Measurements from ENCODE around the gene LIMA1.
"Not testable (repeated sequence)": the region's sequence is repeated elsewhere in the genome, so short reads cannot be mapped to it uniquely, and the experiment has no call there.

LIMA1 gene

DNA sequence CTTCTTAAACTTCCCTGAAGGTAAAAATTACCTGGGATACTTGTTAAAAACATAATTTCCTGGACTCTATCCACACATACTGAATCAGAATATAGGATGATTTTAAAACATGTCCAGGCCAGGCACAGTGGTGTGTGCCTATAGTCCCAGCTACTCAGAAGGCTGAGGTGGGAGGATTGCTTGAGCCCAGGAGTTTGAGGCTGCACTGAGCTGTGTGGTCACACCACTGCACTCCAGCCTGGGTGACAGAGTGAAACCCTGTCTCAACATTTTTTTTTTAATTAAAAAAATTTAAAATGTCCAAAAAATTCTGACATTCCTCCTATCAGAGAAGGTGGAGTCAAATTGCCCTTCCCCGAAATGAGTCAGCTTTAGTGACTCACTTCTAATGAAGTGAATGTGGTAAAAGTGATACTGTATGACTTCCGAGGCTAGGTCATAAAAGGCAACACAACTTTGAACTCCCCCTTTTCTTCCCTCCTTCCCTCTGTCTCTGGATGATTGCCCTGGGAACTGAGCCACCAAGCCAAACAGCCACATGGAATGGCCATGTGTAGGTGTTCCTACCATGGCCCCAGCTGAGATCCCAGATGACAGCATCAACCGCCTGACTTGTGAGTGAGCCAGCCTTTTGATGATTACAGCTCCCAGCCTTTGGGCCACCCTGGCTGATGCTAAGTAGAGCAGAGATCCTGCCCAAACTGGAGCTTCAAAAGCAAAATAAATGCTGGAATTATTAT lies 36.3 kb downstream of the LIMA1 start:
- DNase-seq = peak in 1 of 2 donors; percentile 19

DNA sequence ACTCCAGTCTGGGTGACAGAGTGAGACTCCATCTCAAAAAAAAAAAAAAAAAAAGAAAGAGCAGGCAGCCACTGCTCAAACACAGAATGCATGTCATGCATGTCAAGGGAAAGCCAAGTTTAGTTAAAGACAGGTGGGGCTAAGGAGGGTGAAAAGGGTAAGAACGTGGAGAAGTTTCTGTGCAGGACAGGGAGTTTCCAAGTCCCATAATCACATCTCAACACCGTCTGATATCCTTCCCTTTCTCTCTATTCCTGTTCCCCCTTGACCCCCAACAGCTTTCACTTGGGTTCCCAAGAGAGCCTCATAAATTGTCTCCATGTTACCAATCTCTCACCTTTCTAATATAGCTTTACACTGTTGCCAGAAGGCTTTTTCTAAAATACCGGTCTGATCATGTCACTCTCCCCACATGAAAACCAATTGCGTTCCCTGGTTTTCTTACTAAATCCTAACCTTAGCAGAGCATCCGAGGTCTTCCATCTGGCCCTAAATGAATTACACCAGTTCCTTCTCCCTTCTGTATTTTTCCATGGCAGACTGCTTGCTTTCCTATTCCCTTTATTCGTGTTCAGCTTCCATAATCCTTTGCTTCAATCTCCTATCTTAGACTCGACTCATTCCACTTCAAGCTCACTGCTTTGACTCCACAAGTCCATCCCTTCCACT lies 37.0 kb downstream of the LIMA1 start:
- no peak for DNase-seq

DNA sequence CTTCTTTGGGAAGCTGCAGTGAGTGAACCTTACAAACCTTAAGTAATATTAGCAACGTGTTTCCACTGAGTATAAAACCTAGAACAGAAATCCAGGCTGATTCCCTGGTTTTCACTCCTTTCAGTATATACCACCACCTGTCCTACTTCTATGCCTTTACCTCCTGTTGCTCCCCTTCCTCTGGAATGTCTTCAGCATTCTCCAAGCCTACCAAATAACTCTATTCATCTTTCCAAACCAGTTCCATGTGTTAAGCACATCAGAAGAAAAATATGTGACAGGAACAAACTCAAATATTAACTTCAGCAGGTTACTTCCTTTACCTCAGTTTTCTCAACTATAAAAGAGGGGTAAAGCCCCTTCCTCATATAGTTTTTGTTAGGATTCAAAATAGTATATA lies 39.8 kb downstream of the LIMA1 start:
- no peak for DNase-seq

DNA sequence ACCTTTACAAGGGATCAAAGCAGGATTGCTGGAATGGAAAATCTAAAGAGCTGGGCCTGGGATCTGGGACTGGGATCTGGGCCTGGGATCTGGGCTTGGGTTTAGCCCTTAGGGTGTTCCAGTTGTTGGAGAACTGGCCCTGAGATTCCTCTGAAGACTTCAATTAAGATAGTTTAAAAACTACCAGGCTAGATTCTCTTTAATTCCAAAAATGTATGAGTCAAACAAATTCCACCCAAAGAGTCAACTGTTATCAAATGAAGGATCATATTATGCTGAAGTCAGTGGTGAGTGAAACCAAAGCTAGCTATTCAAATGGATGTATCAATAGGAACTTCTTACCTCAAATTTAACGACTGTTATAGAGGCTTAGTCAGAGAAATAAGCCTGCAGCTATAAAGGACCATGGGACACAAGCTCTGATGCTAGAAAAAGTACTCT lies 40.5 kb downstream of the LIMA1 start:
- no peak for DNase-seq

DNA sequence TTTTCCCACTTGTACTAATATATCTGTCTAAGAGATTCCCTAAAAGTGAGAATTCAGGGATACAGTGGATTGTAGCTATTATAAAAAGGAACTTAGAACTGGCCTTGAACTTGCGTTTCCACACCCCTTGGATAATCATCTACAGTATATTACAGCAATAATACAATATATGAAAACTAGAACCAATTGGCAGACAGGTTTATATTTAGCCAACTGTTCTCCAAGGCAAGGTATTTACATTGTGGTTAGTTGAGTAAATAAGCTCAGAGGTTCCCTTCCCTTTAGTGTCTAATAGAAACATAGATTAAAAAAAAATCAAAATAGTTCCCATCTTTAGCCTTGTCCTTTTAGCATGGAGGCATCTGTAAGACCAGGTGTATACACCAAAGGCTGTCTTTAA lies 42.1 kb downstream of the LIMA1 start:
- no peak for DNase-seq

DNA sequence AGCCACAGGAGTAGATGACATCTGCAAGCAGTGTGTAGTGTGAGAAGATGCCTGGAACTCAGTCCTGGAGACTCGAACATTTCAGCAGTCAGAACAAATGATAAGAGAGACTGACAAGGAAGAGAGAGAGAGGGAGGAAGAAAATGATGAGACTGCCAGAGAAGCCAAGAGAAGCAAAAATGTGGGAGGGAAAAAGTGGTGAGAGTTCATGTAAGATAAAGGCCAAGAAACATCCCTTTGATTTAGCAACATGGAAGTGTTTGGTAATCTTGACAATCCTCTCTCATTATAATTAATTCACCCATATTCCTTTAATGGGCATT lies 42.6 kb downstream of the LIMA1 start:
- no peak for DNase-seq

DNA sequence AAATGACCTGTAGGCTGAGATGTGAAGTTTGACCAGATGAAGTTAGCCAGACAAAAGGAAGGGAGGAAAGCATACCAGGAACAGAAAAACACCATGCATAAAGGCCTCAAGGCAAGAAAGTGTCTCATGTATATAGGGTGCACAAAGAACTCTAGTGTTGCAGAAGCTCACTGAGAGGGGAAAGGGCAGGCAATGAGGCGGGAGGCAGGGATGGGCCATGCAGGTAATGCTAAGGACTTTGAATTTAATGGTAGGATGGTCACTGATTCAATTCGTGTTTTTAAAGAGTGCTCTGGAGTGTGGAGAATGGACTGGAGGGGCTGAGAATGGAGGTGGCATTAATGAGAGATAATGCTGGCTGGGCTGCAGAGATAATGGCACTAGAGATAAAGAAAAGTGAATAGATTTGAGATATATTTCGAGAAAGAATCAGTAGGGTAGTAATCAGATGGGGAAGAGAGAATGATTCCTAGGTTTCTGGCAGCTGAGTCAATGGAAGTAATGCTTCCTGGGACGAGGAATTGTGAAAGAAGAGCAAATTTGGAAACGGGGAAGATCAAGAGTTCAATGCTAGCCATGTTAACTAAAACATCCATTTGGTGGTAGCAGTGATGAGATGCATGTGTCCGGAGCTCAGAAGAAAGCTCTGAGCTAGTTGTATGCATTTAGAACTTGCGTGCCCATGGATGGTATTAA lies 43.1 kb downstream of the LIMA1 start:
- DNase-seq = no peak

DNA sequence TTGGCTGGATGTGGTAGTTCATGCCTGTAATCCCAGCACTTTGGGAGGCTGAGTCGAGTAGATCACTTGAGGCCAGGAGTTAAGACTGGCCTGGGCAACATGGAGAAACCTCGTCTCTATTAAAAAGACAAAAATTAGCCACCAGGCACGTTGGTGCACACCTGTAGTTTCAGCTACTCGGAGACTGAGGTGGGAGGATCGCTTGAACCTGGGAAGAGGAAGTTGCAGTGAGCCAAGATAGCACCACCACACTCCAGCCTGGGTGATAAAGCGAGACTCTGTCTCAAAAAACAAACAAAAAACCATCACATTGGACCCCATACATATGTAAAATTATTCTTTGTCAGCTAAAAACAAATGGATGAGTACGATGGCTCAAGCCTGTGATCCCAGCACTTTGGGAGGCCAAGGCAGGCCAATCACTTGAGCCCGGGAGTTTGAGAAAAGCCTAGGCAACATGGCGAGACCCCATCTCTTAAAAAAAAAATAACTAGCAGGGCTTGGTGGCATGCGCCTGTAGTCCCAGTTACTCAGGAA lies 43.9 kb downstream of the LIMA1 start:
- DNase-seq = no peak

DNA sequence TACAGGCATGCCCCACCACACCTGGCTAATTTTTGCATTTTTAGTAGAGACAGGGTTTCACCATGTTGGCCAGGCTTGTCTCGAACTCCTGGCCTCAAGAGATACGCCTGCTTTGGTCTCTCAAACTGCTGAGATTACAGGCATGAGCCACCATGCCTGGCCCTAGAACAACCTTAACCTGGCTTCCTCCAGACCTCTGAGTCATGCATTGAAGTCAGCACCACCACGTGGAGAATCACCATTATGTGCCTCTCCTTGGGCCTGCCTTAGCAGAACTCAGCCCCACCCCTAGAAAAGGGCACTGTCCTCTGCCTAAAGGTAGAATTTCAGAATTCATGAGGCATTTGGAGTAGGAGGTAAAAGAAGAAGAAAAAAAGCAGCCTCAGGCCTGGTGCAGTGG lies 49.0 kb downstream of the LIMA1 start:
- no peak for DNase-seq

DNA sequence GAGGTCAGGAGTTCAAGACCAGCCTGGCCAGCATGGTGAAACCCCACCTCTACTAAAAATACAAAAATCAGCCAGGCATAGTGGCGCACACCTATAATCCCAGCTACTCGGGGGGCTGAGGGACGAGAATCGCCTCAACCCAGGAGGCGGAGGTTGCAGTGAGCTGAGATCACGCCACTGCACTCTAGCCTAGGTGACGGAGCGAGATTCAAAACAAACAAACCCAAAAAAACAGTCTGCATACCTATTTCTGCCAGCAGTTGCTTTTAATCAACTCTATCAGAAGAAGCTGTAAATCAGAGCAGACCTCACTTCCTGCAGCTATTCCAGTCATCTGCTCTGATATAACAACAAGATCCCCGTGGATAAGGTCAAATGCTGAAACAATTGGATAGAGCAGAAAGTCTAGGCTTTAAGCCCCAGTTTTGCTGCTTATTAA lies 50.5 kb downstream of the LIMA1 start:
- no peak for DNase-seq

DNA sequence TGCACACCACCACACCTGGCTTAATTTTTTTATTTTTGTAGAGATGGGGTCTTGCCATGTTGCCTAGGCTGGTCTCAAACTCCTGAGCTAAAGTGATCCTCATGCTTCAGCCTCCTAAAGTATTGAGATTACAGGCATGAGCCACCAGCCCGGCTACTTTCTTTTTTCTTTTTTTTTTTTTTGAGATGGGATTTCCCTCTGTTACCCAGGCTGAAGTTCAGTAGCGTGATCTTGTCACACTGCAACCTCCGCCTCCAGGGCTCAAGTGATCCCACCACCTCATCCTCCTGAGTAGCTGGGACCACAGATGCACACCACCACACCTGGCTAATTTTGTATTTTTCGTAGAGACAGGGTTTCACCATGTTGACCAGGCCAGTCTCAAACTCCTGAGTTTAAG lies 51.1 kb downstream of the LIMA1 start:
- no peak for DNase-seq

DNA sequence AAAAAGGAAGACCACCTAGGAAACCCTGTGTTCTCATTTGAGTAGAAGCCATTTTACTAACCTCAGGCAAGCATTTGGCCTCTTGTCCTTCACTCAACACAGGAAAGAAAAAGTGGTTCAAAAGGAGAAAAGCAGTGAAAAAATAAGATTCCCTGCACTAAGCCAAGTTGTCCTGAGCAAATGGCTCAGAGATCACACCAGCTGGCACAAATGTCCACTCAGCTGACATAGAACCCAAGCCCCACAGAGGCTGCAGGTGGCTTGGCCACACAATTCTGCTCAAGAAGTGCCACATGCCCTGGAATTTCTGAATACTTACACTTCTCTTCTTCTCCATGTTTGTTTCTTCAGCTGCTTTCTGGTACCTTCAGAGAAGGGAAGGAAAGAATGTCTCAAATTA lies 52.0 kb downstream of the LIMA1 start:
- DNase-seq = no peak

DNA sequence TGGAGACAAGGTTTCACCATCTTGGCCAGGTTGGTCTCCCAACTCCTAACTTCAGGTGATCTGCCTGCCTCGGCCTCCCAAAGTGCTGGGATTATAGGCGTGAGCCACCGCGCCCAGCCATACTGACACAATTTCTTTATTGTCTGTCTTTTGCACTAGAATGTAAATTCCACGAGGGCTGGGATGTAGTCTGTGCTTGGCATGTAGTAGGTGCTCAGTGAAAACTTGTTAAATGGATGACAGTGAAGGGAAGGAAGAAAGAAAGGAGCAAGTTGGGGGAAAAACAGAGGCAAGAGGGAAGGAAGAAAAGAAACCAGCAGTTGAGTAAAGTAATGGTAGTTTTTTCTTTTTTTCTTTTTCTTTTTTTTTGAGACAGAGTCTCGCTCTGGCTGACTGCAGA lies 53.1 kb downstream of the LIMA1 start:
- no peak for DNase-seq

DNA sequence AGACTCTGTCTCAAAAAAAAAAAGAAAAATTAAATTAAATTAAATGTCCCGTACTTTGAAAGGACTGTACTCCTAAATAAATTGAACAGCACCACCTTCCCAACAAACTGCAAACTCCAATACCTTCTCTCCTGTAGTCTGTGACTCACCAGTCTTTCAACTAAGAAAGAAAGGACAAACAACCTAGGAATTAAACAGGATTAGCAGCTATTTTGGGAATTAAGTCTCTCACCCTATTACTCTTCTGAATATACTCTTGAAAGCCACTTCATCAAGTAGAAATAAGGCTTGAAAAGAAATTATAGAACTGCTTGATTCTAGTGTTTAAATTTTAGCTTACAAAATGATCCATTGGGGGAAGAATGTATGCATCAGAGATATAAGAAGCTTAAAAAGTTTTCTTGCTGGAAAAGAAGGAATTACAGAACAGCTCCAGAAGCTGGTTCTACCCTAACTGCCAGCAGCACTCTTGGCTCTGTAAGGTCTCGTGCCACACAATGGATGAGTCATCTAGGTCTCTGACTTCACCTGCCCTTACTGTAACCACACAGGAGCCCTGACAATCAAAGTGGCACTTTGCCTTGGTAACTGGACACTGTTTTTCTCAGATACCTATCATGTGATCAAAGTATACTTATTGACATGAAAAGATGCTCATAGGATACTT lies 59.2 kb downstream of the LIMA1 start:
- peak; percentile 11 to 53 for DNase-seq

DNA sequence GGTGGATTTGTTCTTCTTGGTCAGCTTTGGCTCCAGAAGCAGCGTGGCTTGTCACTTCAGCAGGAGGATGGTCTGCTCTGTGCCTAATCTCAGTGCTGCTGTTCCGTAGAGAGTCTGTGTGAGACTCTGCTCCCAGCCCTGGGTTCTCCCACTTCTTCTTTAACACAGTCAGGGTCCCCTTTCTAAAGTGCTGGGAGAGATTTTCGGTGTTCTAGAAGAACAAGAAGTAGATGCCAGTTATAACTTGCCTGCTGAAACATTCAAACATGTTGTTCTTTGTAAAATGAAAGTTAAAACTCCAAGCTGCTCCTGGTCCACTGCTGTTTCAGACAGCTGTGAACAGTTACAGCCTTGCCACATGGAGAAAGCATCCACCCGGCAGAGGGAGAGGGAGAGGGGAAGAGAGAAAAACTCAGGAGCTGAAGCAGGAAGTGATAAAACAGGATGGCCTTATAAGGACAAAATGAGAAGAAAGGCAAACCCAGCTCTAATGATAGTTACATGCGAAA lies 61.0 kb downstream of the LIMA1 start:
- peak in 1 of 2 donors; percentile 55 for DNase-seq

DNA sequence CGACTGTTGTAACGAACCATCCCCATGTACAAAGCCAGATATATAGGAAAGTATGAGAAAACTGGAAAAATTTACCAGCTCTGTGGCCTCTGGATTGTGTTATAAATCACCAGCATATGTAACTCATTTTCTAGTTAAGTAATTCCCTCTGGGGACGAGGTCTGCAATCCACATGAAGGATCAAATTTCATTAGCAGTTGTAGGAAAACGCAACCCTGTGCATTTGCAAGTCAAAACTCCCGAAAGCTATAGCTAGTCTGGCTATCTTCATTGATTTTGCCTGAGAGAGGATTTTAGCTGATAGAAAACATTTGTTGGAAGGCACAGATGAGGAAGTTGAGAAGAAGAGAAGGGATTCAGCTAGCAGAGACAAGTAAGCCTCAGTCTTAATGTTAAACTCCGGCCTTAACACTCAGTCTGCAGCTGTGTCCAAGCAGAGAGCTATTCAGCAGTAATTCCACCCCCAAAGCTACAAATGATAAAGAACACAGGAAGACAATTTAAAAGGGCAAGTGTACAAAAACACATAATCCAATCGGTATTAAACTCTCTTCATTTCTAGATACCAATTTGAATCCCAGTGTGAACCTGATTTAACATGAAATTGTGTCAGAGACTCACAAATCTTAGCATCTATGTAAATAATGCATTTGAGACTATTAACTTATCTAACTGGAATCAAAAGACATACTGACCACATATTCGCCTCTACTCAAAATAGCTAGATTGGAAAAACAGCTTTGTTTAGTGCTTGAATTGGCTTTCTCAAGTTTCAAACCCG lies 61.9 kb downstream of the LIMA1 start:
- no peak for DNase-seq

DNA sequence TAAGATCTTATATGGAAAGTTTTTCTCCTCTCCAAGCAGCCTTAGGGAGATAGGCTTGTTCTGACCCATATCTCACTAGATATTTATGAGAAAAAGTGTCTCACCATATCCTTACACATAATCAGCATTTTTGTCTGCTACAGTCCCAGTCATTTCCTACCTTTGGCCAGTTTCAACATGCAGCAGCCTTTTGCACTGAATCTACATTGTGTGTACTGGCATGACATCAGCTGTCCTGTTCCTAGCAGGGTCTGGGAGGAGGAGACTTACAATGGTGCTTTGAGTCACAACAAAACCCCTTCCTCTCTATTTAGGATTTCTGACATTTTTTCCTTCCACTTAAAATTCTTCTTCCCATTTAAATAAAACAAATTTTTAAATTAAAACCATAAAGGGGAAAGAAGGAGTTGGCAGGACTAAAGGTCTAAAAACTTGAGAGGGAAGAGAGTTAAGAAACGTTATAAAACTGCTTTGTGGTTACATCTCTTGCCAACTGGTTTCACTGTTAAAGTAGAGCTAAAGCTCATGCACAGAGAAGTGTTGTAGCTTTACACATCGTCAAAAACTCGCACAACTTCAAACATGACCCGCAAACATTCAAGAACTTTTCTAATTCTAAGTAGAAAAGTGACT lies 62.8 kb downstream of the LIMA1 start:
- DNase-seq = peak in 1 of 2 donors; percentile 34

DNA sequence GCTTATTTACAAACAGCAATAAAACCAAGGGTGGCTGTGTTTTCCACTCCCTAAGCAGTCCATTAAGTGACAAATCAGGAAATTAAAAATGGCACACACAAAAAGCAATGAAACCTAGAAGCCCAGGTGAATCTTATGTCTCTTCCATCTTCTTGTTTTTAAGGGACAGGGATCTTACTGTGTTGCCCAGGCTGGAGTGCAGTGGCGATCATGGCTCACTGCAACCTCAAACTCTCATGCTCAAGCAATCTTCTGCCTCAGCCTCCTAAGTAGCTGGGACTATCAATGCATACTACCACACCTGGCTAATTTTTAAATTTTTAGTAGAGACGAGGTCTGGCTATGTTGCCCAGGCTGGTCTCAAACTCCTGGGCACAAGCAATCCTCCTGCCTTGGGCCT lies 63.8 kb downstream of the LIMA1 start:
- no peak for DNase-seq

DNA sequence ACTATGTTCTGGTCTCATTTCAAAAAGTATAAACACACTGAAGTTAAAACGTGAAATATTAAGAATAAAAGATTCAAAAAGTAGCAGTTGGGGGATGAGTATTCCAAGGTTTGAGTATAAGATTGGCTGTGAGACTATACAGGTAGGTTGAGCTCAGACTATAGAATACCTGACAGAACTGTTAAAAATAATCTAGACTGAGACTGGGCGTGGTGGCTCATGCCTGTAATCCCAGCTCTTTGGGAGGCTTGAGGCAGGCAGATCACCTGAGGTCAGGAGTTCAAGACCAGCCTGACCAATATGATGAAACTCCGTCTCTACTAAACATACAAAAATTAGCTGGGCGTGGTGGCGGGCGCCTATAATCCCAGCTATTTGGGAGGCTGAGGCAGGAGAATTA lies 64.3 kb downstream of the LIMA1 start:
- DNase-seq = not testable (repeated sequence)

DNA sequence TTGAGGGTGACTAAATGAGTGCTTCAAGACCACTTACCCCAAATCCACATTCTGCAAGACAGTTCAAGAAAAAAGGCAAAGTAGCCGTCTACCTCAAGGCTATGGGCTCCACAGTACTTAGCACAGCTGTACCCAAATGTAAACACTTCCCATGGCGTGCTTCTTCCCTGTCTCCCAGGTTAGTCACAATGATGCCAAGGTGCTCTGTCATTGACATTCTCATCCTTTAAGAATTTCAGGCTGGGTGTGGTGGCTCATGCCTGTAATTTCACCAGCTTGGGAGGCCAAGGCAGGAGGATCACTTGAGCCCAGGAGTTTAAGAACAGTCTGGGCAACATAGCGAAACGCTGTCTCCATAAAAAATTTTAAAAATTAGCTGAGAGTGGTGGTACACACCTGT lies 64.9 kb downstream of the LIMA1 start:
- DNase-seq = no peak

DNA sequence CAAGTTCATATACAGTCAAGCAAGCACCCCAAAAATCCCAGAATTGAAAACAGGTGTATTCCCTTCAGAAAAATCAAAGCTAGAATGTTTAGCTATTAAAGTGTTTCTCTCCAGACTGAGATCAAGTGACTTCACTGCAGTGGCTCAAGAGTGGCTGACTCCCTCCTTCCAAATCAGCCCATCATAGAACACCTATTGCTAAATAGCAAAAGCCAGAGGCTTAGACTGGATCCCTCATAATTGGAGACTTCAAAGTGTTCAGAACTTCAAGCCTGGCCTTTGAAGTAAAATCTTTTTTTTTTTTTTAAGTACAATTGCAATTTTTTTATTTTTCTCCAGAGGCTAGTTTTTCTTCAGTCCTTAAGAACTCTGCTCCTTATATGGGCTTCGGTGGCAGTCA lies 66.1 kb downstream of the LIMA1 start:
- DNase-seq = no peak

DNA sequence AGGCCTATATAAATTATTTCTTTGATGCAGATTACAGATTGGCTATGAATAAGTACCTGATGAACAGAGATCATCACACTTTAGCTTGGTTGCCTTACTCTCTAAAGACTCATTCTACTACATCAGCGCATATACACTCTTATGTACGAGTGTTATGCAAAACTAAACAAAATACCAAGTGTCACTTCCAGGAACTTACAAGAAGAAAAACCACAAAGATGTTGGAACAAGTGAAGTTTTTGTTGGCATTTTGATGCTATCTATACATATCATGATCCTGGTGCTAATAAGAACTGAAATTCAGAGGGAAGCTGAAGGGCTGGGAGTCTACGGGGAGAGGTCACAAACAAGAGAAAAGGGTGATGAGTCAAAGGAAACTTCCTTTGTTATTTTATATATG lies 68.3 kb downstream of the LIMA1 start:
- DNase-seq = no peak
